ENCODE measurements around the gene NNT. TPM values are rescaled to one million over a fixed set of nuclear protein-coding genes. Genes with fewer than 3 reads are reported as not detected.

NNT gene
- total and polyA plus RNA-seq, 2 of the 8 experiments (the other 6 are each of a cell fraction or from before 2014, with no cell fraction given) = 11.0 to 22.2 TPM

GRCh38 chr5:43592363-43592762 is 10.6 kb upstream of the NNT start:
- TF ChIP-seq SIRT6 (IDR thresholded peaks at IDR 0.05; ENCODE audit: low read length) = no peak
- no peak for TF ChIP-seq HDAC6 (IDR thresholded peaks at IDR 0.05; ENCODE audit: low read depth, low read length)
- no peak for TF ChIP-seq MAX (IDR thresholded peaks at IDR 0.05)
- TF ChIP-seq HDAC2 (IDR thresholded peaks at IDR 0.05; ENCODE audit: borderline replicate concordance in 1 of 2, low read depth in 2 of 2, low read length in 2 of 2) = no peak
- TF ChIP-seq CTBP2 (IDR thresholded peaks at IDR 0.05; ENCODE audit: borderline replicate concordance, insufficient read depth, insufficient read length, low read length) = no peak
- no peak for TF ChIP-seq SUZ12 (IDR thresholded peaks at IDR 0.05; ENCODE audit: low read length)
- TF ChIP-seq TCF12 (IDR thresholded peaks at IDR 0.05; ENCODE audit: low read depth, low read length) = no peak
- TF ChIP-seq SRF (IDR thresholded peaks at IDR 0.05; ENCODE audit: low read depth, low read length) = no peak
- TF ChIP-seq CREB1 (IDR thresholded peaks at IDR 0.05) = no peak
- no peak for TF ChIP-seq ZNF274 (IDR thresholded peaks at IDR 0.05; ENCODE audit: borderline replicate concordance, extremely low read depth, low read length)
- no peak for TF ChIP-seq CHD1 (IDR thresholded peaks at IDR 0.05; ENCODE audit: low read depth, low read length)
- TF ChIP-seq SP2 (IDR thresholded peaks at IDR 0.05; ENCODE audit: low read length) = no peak
- TF ChIP-seq RNF2 (IDR thresholded peaks at IDR 0.05; ENCODE audit: borderline replicate concordance, low read depth, low read length, missing control alignments, poor library complexity, severe bottlenecking) = no peak
- no peak for TF ChIP-seq NRF1 (IDR thresholded peaks at IDR 0.05; ENCODE audit: low read depth, low read length)
- no peak for TF ChIP-seq PHF8 (conservative IDR thresholded peaks at IDR 0.05; ENCODE audit: low read depth, low read length)
- H4K5ac ChIP-seq (ENCODE audit: insufficient read length, low read depth, low read length) = no peak overlapping the region

More at GRCh38 chr5:43592363-43592762, 10.6 kb upstream of the NNT start:
- Histone ChIP-seq H3K18ac (ENCODE audit: extremely low read depth, low read length) (no peak overlapping the region), H4K20me1 (replicated peaks in 1 of 2; ENCODE audit: control insufficient read depth in 1 of 2, insufficient read depth in 2 of 2, low read length in 2 of 2) (no peaks in the 10 kb centered on the region), H4K8ac (ENCODE audit: extremely low read depth, insufficient read depth, low read length) (no peak overlapping the region), H3K4me3 (ENCODE audit: extremely low read depth in 1 of 4, insufficient read depth in 2 of 4, low read depth in 3 of 4, low read length in 4 of 4) (no peak overlapping the region), H3K27ac (ENCODE audit: low read depth, low read length) (no peak overlapping the region), H3K4me2 (ENCODE audit: insufficient read depth in 1 of 2, low read depth in 2 of 2, low read length in 2 of 2) (no peak overlapping the region), H3K14ac (ENCODE audit: insufficient read length) (no peak overlapping the region), H3K23ac (ENCODE audit: insufficient read length) (no peak overlapping the region), H3K4ac (replicated peaks; ENCODE audit: insufficient read length, low read depth, low read length) (no peak overlapping the region), H2BK5ac (ENCODE audit: low read depth, low read length) (no peak overlapping the region), H3K9ac (replicated peaks in 1 of 4; ENCODE audit: extremely low read depth in 1 of 4, low read depth in 3 of 4, low read length in 3 of 4) (no peak overlapping the region), H2BK15ac (ENCODE audit: low read length) (no peak overlapping the region), H3K23me2 (ENCODE audit: low read depth, low read length) (no peaks in the 10 kb centered on the region), H3K36me3 (ENCODE audit: control insufficient read depth in 2 of 4, insufficient read depth in 4 of 4, low read length in 3 of 4) (no peaks in the 10 kb centered on the region), H3K56ac (replicated peaks; ENCODE audit: insufficient read length, low read depth, low read length) (no peak overlapping the region), H2AK5ac (ENCODE audit: low read depth, low read length) (no peak overlapping the region), H2BK12ac (ENCODE audit: low read depth, low read length) (no peak overlapping the region), H3K9me3 (ENCODE audit: insufficient read depth in 2 of 2, low read depth in 1 of 2, low read length in 1 of 2) (no peaks in the 10 kb centered on the region), H3K4me1 (replicated peaks in 1 of 4; ENCODE audit: control insufficient read depth in 3 of 4, insufficient read depth in 4 of 4, low read length in 3 of 4) (no peaks in the 10 kb centered on the region), H4K91ac (replicated peaks; ENCODE audit: insufficient read length, low read length) (no peak overlapping the region), H3K79me2 (ENCODE audit: control insufficient read depth in 1 of 2, insufficient read depth in 2 of 2, low read length in 2 of 2) (no peaks in the 10 kb centered on the region), H3K79me1 (ENCODE audit: low read depth, low read length) (no peaks in the 10 kb centered on the region), H2AFZ (ENCODE audit: low read length) (no peak overlapping the region), H2BK120ac (replicated peaks; ENCODE audit: low read depth, low read length) (no peak overlapping the region), H2BK20ac (ENCODE audit: low read length) (no peak overlapping the region), H3K27me3 (replicated peaks in 1 of 4; ENCODE audit: control insufficient read depth in 3 of 4, extremely low read depth in 1 of 4, insufficient read depth in 3 of 4, low read length in 3 of 4) (no peaks in the 10 kb centered on the region)
- FAIRE-seq (no peak), DNase-seq (ENCODE audit: low read depth in 1 of 2, low spot score in 2 of 2) (no peak)
- ChIA-PET CTCF (ENCODE audit: partially characterized antibody) (no interaction called here), POLR2A (ENCODE audit: partially characterized antibody) (no interaction called here)
